Heart left ventricle (tissue), 13 donors: ENCODE data around the gene SLC25A40.
"Not testable (repeated sequence)": the region's sequence is repeated elsewhere in the genome, so short reads cannot be mapped to it uniquely, and the experiment has no call there.

Experiments used
- POLR2A ChIP-seq, 2 donors: fragments of 450-650 bp; IDR thresholded peaks; one replicate each; pipeline ENCODE4 v1.6.1; 2017; ENCODE audit warnings: antibody characterized with exemption in 2 of 2, mild to moderate bottlenecking in 2 of 2, moderate library complexity in 2 of 2
- TF ChIP-seq, protein P1 (sequence below), 12 donors: fragments of 200-600 bp; sonication (generic) in 4 of 12; IDR thresholded peaks; one replicate each; pipeline versions ENCODE4 v1.5.0 to v1.8.0; 2018 to 2022; ENCODE audit warnings: antibody characterized with exemption in 12 of 12, mild to moderate bottlenecking in 5 of 12
- donor health status: ischemic (EF 13 %, LVEDD 7.1; RV severe dilation, severe dysfunction).
- donor health status: DM: no; HTN: yes; CAD: no.
- donor health status: DM: no; HTN: no; CAD: no.
- donor health status: ischemic (EF 25% LVEDD 6.9; RV normal size, moderate dysfunction).
- donor health status: ischemic (EF 25% LVEDD 5.7; RV mildly dilated, moderate dysfunction).
- donor health status: ischemic (EF 35%, LVEDD 5.7; RV mildly dilated, moderate dysfunction).
- donor health status: nonischemic (EF 11% LVEDD 7.7; RV severe dilation, severe dysfunction).
- donor health status: DM: yes; HTN: yes; CAD: no.
- donor health status: PGD.
- donor health status: ischemic (EF 29% LVEDD 5.4; RV normal size, mild dysfunction).
- donor health status: nonischemic (EF 23%, LVEDD 6.1; RV moderate dilation, normal function).

GRCh38 chr7:87825369-87825768 is 50.8 kb downstream of the SLC25A40 start:
- TF ChIP-seq, protein P1, sequence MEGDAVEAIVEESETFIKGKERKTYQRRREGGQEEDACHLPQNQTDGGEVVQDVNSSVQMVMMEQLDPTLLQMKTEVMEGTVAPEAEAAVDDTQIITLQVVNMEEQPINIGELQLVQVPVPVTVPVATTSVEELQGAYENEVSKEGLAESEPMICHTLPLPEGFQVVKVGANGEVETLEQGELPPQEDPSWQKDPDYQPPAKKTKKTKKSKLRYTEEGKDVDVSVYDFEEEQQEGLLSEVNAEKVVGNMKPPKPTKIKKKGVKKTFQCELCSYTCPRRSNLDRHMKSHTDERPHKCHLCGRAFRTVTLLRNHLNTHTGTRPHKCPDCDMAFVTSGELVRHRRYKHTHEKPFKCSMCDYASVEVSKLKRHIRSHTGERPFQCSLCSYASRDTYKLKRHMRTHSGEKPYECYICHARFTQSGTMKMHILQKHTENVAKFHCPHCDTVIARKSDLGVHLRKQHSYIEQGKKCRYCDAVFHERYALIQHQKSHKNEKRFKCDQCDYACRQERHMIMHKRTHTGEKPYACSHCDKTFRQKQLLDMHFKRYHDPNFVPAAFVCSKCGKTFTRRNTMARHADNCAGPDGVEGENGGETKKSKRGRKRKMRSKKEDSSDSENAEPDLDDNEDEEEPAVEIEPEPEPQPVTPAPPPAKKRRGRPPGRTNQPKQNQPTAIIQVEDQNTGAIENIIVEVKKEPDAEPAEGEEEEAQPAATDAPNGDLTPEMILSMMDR (IDR thresholded peaks at IDR 0.05): not testable (repeated sequence)
- not testable (repeated sequence) for TF ChIP-seq POLR2A (IDR thresholded peaks at IDR 0.05)
